ENCODE data around the gene GPAT2.

DNA sequence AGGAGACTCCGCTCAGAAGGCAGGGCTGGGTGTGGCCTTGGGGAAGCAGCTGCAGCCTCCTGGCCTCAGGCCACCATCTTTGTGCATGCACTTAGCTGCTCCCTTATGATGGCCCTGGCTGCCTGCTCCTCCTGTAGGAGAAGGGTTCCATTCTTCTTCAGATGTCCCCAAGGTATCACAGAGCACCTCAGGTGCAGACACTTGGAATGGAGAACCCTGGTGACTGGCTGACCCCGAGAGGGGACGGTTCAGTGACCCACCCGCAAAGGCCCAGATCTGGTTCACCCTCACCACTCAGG is 9.6 kb downstream of the GPAT2 start:
- TF ChIP-seq, protein P1, sequence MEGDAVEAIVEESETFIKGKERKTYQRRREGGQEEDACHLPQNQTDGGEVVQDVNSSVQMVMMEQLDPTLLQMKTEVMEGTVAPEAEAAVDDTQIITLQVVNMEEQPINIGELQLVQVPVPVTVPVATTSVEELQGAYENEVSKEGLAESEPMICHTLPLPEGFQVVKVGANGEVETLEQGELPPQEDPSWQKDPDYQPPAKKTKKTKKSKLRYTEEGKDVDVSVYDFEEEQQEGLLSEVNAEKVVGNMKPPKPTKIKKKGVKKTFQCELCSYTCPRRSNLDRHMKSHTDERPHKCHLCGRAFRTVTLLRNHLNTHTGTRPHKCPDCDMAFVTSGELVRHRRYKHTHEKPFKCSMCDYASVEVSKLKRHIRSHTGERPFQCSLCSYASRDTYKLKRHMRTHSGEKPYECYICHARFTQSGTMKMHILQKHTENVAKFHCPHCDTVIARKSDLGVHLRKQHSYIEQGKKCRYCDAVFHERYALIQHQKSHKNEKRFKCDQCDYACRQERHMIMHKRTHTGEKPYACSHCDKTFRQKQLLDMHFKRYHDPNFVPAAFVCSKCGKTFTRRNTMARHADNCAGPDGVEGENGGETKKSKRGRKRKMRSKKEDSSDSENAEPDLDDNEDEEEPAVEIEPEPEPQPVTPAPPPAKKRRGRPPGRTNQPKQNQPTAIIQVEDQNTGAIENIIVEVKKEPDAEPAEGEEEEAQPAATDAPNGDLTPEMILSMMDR (CRISPR knock-in tag; IDR thresholded peaks at IDR 0.05) = no peak
- TF ChIP-seq KLF12 (CRISPR knock-in tag; IDR thresholded peaks at IDR 0.05; ENCODE audit: borderline replicate concordance) = no peak
- no peak for TF ChIP-seq ZBTB43 (CRISPR knock-in tag; conservative IDR thresholded peaks at IDR 0.05)
- TF ChIP-seq RAD51 (IDR thresholded peaks at IDR 0.05; ENCODE audit: borderline replicate concordance) = no peak
- TF ChIP-seq, protein P2, sequence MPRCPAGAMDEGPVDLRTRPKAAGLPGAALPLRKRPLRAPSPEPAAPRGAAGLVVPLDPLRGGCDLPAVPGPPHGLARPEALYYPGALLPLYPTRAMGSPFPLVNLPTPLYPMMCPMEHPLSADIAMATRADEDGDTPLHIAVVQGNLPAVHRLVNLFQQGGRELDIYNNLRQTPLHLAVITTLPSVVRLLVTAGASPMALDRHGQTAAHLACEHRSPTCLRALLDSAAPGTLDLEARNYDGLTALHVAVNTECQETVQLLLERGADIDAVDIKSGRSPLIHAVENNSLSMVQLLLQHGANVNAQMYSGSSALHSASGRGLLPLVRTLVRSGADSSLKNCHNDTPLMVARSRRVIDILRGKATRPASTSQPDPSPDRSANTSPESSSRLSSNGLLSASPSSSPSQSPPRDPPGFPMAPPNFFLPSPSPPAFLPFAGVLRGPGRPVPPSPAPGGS (CRISPR knock-in tag; IDR thresholded peaks at IDR 0.05) = no peak

Measured in HepG2 (cell line).